Measurements from ENCODE around the gene TTLL10.

DNA sequence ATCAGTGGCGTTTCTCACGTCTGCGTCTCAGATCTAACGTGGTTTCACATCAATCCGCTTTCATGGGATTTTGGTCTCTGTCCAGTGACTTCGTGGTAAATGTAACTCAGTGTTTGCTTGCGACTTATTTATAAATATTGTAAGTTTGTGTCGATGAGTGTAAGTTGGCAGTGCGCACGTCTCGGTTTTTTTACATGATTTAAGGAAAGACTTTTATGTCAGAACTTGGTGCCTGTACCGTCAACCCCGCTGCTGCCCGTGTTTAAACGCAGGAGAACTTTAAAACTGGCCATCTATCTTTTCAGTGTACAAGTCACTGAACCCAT is 59.9 kb downstream of the TTLL10 start:
- TF ChIP-seq, protein P1, sequence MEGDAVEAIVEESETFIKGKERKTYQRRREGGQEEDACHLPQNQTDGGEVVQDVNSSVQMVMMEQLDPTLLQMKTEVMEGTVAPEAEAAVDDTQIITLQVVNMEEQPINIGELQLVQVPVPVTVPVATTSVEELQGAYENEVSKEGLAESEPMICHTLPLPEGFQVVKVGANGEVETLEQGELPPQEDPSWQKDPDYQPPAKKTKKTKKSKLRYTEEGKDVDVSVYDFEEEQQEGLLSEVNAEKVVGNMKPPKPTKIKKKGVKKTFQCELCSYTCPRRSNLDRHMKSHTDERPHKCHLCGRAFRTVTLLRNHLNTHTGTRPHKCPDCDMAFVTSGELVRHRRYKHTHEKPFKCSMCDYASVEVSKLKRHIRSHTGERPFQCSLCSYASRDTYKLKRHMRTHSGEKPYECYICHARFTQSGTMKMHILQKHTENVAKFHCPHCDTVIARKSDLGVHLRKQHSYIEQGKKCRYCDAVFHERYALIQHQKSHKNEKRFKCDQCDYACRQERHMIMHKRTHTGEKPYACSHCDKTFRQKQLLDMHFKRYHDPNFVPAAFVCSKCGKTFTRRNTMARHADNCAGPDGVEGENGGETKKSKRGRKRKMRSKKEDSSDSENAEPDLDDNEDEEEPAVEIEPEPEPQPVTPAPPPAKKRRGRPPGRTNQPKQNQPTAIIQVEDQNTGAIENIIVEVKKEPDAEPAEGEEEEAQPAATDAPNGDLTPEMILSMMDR (IDR thresholded peaks at IDR 0.05): no peak
- no peak for TF ChIP-seq POLR2A (IDR thresholded peaks at IDR 0.05)
